ENCODE measurements around the gene DCT.

DNA sequence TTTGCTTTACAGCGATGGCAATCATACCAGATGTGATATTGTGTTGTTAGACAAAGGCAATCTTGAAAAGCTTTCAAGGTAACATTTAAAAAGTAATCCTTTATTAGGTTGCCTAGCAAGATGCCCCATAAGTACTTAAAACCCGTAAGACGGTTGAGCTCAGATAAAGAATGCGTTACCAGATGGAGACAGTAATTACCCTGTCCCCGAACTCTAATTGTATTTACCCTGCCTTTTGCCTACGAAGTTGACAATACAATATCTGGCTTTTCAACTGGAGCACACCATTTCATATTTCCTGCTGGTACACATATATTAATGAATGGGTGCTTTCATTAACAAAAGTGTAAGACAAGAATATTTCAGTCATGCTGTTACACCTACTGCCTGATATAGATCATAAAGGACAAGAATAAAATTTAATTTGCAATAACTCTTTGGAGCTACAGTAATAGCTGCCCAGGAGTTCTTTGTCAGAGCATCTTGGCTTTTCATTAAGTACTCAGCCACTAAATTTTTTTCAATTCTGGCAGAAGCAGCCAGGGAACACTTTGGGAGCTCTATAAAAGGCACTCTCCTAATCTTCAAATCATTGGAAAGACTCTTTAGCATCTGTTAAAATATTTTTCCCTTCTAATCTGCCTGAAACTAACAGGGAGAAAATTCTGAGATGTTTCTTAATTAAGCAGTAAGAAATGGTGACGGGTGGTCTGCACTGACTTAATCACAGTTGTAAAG lies 63.8 kb downstream of the DCT start:
- TF ChIP-seq EZH2 (IDR thresholded peaks at IDR 0.05) (no peak), EZH2phosphoT487 (IDR thresholded peaks at IDR 0.05) (no peak)
- TF ChIP-seq, protein P1, sequence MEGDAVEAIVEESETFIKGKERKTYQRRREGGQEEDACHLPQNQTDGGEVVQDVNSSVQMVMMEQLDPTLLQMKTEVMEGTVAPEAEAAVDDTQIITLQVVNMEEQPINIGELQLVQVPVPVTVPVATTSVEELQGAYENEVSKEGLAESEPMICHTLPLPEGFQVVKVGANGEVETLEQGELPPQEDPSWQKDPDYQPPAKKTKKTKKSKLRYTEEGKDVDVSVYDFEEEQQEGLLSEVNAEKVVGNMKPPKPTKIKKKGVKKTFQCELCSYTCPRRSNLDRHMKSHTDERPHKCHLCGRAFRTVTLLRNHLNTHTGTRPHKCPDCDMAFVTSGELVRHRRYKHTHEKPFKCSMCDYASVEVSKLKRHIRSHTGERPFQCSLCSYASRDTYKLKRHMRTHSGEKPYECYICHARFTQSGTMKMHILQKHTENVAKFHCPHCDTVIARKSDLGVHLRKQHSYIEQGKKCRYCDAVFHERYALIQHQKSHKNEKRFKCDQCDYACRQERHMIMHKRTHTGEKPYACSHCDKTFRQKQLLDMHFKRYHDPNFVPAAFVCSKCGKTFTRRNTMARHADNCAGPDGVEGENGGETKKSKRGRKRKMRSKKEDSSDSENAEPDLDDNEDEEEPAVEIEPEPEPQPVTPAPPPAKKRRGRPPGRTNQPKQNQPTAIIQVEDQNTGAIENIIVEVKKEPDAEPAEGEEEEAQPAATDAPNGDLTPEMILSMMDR (IDR thresholded peaks at IDR 0.05) = no peak

Measured in neural progenitor cell (in vitro differentiated cells).